ENCODE measurements around the gene RPS6KC1.

DNA sequence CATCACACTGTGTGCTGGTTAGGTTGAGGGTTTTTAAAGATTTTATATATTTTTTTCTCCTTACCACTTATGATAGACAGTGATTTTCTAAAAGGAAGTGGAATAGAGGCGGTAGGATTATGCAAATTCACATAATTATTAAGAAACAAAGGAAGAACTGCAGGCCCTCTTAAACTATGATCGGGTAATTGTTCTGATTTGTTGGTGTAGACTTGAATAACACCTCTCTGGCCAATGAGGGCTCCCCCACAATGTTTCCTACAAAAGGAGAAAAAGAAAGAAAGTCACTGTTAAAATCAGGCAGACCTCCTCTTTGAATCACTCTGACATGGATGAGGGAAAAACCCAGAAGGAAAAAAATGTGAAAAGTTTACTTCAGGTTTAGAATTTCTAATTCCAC is 241.6 kb downstream of the RPS6KC1 start:
- TF ChIP-seq, protein P1, sequence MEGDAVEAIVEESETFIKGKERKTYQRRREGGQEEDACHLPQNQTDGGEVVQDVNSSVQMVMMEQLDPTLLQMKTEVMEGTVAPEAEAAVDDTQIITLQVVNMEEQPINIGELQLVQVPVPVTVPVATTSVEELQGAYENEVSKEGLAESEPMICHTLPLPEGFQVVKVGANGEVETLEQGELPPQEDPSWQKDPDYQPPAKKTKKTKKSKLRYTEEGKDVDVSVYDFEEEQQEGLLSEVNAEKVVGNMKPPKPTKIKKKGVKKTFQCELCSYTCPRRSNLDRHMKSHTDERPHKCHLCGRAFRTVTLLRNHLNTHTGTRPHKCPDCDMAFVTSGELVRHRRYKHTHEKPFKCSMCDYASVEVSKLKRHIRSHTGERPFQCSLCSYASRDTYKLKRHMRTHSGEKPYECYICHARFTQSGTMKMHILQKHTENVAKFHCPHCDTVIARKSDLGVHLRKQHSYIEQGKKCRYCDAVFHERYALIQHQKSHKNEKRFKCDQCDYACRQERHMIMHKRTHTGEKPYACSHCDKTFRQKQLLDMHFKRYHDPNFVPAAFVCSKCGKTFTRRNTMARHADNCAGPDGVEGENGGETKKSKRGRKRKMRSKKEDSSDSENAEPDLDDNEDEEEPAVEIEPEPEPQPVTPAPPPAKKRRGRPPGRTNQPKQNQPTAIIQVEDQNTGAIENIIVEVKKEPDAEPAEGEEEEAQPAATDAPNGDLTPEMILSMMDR (IDR thresholded peaks at IDR 0.05) = no peak
- TF ChIP-seq, protein P2, sequence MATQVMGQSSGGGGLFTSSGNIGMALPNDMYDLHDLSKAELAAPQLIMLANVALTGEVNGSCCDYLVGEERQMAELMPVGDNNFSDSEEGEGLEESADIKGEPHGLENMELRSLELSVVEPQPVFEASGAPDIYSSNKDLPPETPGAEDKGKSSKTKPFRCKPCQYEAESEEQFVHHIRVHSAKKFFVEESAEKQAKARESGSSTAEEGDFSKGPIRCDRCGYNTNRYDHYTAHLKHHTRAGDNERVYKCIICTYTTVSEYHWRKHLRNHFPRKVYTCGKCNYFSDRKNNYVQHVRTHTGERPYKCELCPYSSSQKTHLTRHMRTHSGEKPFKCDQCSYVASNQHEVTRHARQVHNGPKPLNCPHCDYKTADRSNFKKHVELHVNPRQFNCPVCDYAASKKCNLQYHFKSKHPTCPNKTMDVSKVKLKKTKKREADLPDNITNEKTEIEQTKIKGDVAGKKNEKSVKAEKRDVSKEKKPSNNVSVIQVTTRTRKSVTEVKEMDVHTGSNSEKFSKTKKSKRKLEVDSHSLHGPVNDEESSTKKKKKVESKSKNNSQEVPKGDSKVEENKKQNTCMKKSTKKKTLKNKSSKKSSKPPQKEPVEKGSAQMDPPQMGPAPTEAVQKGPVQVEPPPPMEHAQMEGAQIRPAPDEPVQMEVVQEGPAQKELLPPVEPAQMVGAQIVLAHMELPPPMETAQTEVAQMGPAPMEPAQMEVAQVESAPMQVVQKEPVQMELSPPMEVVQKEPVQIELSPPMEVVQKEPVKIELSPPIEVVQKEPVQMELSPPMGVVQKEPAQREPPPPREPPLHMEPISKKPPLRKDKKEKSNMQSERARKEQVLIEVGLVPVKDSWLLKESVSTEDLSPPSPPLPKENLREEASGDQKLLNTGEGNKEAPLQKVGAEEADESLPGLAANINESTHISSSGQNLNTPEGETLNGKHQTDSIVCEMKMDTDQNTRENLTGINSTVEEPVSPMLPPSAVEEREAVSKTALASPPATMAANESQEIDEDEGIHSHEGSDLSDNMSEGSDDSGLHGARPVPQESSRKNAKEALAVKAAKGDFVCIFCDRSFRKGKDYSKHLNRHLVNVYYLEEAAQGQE (IDR thresholded peaks at IDR 0.05; ENCODE audit: insufficient read depth in 1 of 2, low read depth in 2 of 2, low read length in 1 of 2) = no peak
- TF ChIP-seq POLR2AphosphoS5 (IDR thresholded peaks at IDR 0.05; ENCODE audit: low read depth, low read length) = no peak
- no peak for TF ChIP-seq TCF7L2 (IDR thresholded peaks at IDR 0.05; ENCODE audit: low read depth, low read length)
- no peak for TF ChIP-seq SIN3A (IDR thresholded peaks at IDR 0.05; ENCODE audit: borderline replicate concordance, insufficient read depth, low read depth, low read length)

Measured in Panc1 (cell line).